Motor neuron (in vitro differentiated cells): ENCODE data around the gene ACSBG1. TPM values are rescaled to one million over a fixed set of nuclear protein-coding genes. Genes with fewer than 3 reads are reported as not detected.

Source experiments
- total RNA-seq, 8 experiments: library from RNA; unstranded; fragments of 300-600 nt; gene quantifications; 2 replicates each; pipeline versions ENCODE4 v1.2.3 to v1.2.4, GENCODE V29; 2022

The ACSBG1 gene
- total RNA-seq, 8 experiments from 2014 or later = 0.49 to 9.1 (median 1.9) TPM

Other genes starting within 250 kb of the ACSBG1 start
- gene TBC1D2B, start 156.9 kb downstream of the ACSBG1 start, total RNA-seq = 10 to 100 TPM in 4 of 8 experiments, 1 to 10 TPM in 4; 7.0 to 44.5 (median 16.0) TPM
- gene SH2D7, start 142.0 kb downstream of the ACSBG1 start, total RNA-seq = 1 to 10 TPM in 1 of 8 experiments, under 1 TPM in 4, not detected in 3; 0.46 to 1.1 (median 0.76) TPM
- gene CIB2, start 103.1 kb downstream of the ACSBG1 start, total RNA-seq = 10 to 100 TPM in 5 of 8 experiments, 1 to 10 TPM in 2, under 1 TPM in 1; 0.56 to 27.4 (median 19.9) TPM
- 10 to 100 TPM; 15.1 to 66.4 (median 26.0) TPM for gene IDH3A, start 85.2 kb downstream of the ACSBG1 start, total RNA-seq
- 10 to 100 TPM in 1 of 8 experiments, 1 to 10 TPM in 7; 1.0 to 19.8 (median 4.2) TPM for gene DNAJA4, start 30.0 kb upstream of the ACSBG1 start, total RNA-seq
- gene SKIC8, start 65.0 kb upstream of the ACSBG1 start, total RNA-seq = 10 to 100 TPM; 39.4 to 67.6 (median 54.7) TPM
- gene CRABP1, start 105.8 kb upstream of the ACSBG1 start, total RNA-seq = 1,000 to 10,000 TPM in 1 of 8 experiments, 100 to 1,000 TPM in 5, 1 to 10 TPM in 1, not detected in 1; 7.7 to 1,434 (median 472) TPM
- gene IREB2, start 203.7 kb upstream of the ACSBG1 start, total RNA-seq = 10 to 100 TPM; 27.1 to 74.6 (median 33.3) TPM